CD14-positive monocyte (primary cell): Measurements from ENCODE around the gene ZDHHC3. TPM values are rescaled to one million over a fixed set of nuclear protein-coding genes. Genes with fewer than 3 reads are reported as not detected.

Experiments
- DNase-seq, 3 donors: peaks; one replicate each; pipeline ENCODE4 v3.0.0-alpha.2; 2011 to 2022
- H2AFZ ChIP-seq: 2 replicates; pipeline ENCODE4 v1.6.0; 2012; ENCODE audit warnings: mild to moderate bottlenecking, low read depth, low read length, inconsistent platforms; ENCODE audit not compliant: insufficient read depth, poor library complexity, severe bottlenecking
- H3K27ac ChIP-seq, 2 donors: 1 replicate in 1 of 2; 2 replicates in 1 of 2; pipeline ENCODE4 v1.5.1; 2012 to 2013; ENCODE audit warnings: low read length in 2 of 2, control low read depth in 1 of 2, inconsistent platforms in 1 of 2, low read depth in 1 of 2, mild to moderate bottlenecking in 1 of 2
- H3K27me3 ChIP-seq, 2 donors: one replicate each; pipeline versions ENCODE4 v1.6.0 to v1.6.1; 2011 to 2013; ENCODE audit warnings: low read length in 2 of 2; ENCODE audit not compliant: control insufficient read depth in 2 of 2, insufficient read depth in 2 of 2
- H3K36me3 ChIP-seq, 2 donors: replicated peaks in 1 of 2; 1 replicate in 1 of 2; 2 replicates in 1 of 2; pipeline versions ENCODE4 v1.5.1 to v1.6.1; 2012 to 2013; ENCODE audit warnings: low read length in 2 of 2, control low read depth in 1 of 2, inconsistent platforms in 1 of 2, mild to moderate bottlenecking in 1 of 2; ENCODE audit not compliant: insufficient read depth in 2 of 2, control insufficient read depth in 1 of 2
- H3K4me1 ChIP-seq, 2 donors: 1 replicate in 1 of 2; 2 replicates in 1 of 2; pipeline versions ENCODE4 v1.5.1 to v1.6.1; 2012 to 2013; ENCODE audit warnings: low read length in 2 of 2, control low read depth in 1 of 2, inconsistent platforms in 1 of 2, mild to moderate bottlenecking in 1 of 2, moderate library complexity in 1 of 2; ENCODE audit not compliant: insufficient read depth in 2 of 2, control insufficient read depth in 1 of 2
- H3K4me2 ChIP-seq: replicated peaks from 2 replicates; pipeline ENCODE3; 2012; ENCODE audit warnings: low read length, moderate library complexity, mild to moderate bottlenecking; ENCODE audit not compliant: poor library complexity, severe bottlenecking; ENCODE audit errors: extremely low read depth
- H3K4me3 ChIP-seq, 3 experiments: fragments of 200-600 bp in 1 of 3; sonication (generic) in 1 of 3; replicated peaks in 1 of 3; 1 replicate in 2 of 3; 2 replicates in 1 of 3; pipeline ENCODE4 v1.5.1; 2011 to 2013; ENCODE audit warnings: low read length in 3 of 3, mild to moderate bottlenecking in 3 of 3, control low read depth in 2 of 3, low read depth in 2 of 3, inconsistent platforms in 1 of 3, moderate library complexity in 1 of 3
- H3K79me2 ChIP-seq: 2 replicates; pipeline ENCODE4 v1.6.0; 2012; ENCODE audit warnings: mild to moderate bottlenecking, control low read depth, inconsistent platforms, low read length, moderate library complexity; ENCODE audit not compliant: insufficient read depth
- H3K9ac ChIP-seq: 2 replicates; pipeline ENCODE4 v1.6.0; 2017; ENCODE audit warnings: low read length, mild to moderate bottlenecking; ENCODE audit not compliant: insufficient read depth, poor library complexity, severe bottlenecking
- H3K9me3 ChIP-seq, 2 donors: replicated peaks in 1 of 2; 1 replicate in 1 of 2; 2 replicates in 1 of 2; pipeline versions ENCODE4 v1.5.1 to v1.6.1; 2012 to 2013; ENCODE audit warnings: low read length in 2 of 2, control low read depth in 1 of 2; ENCODE audit not compliant: control insufficient read depth in 1 of 2, insufficient read depth in 1 of 2
- H4K20me1 ChIP-seq: 2 replicates; pipeline ENCODE4 v1.6.0; 2012; ENCODE audit warnings: mild to moderate bottlenecking, low read length, control low read depth, moderate library complexity; ENCODE audit not compliant: insufficient read depth
- H3K27ac Mint-ChIP-seq, 7 donors: one replicate each; pipeline ENCODE4 v1.8.0; 2020; ENCODE audit warnings: mild to moderate bottlenecking in 7 of 7, mixed read lengths in 7 of 7, moderate library complexity in 6 of 7, inconsistent platforms in 2 of 7
- H3K27me3 Mint-ChIP-seq, 3 donors: one replicate each; pipeline ENCODE4 v1.8.0; 2021 to 2022; ENCODE audit warnings: low read depth in 3 of 3, mild to moderate bottlenecking in 3 of 3, mixed read lengths in 3 of 3, moderate library complexity in 3 of 3, inconsistent platforms in 1 of 3
- H3K36me3 Mint-ChIP-seq, 2 donors: one replicate each; pipeline ENCODE4 v1.8.0; 2020; ENCODE audit warnings: mixed read lengths in 2 of 2, inconsistent platforms in 1 of 2, mild to moderate bottlenecking in 1 of 2
- H3K4me1 Mint-ChIP-seq: one replicate; pipeline ENCODE4 v1.8.0; 2020; ENCODE audit warnings: mild to moderate bottlenecking, mixed read lengths
- H3K4me3 Mint-ChIP-seq, 2 donors: one replicate each; pipeline ENCODE4 v1.8.0; 2020; ENCODE audit warnings: mild to moderate bottlenecking in 2 of 2, mixed read lengths in 2 of 2, moderate library complexity in 1 of 2
- H3K9me3 Mint-ChIP-seq, 7 donors: one replicate each; pipeline ENCODE4 v1.8.0; 2020 to 2022; ENCODE audit warnings: mixed read lengths in 7 of 7, mild to moderate bottlenecking in 6 of 7, moderate library complexity in 6 of 7, inconsistent platforms in 2 of 7
- CTCF ChIP-seq: fragments of 200-600 bp; IDR thresholded peaks from one replicate; pipeline ENCODE4 v1.8.0; 2022; ENCODE audit warnings: antibody characterized with exemption, mild to moderate bottlenecking
- WGBS: methylation state at CpG from one replicate; pipeline ENCODE4 v1.1.5; 2013; ENCODE audit warnings: missing lambda C conversion rate; ENCODE audit not compliant: insufficient coverage; 5-methylcytosine and 5-hydroxymethylcytosine counted together
- intact Hi-C, 2 donors: fragments of 100-400 bp; cut with micrococcal nuclease; formaldehyde crosslinking; loops; one replicate each; pipeline versions ENCODE4 v1.15.0 to v1.15.1; 2023
- polyA plus RNA-seq, 3 donors: library from polyadenylated mRNA; depleted of rRNA in 1 of 3; unstranded in 2 of 3; stranded (reverse) in 1 of 3; fragments of 300-500 nt in 2 of 3; fragments of >200 nt in 1 of 3; fragmentation: Illumina TruSeq in 2 of 3; gene quantifications; 1 replicate in 2 of 3; 2 replicates in 1 of 3; pipeline ENCODE4 v1.2.3, GENCODE V29; 2012 to 2021

Gene ZDHHC3
- polyA plus RNA-seq, 3 donors, result 52.1 to 72.6 (median 61.3) TPM

- no peak overlapping the region for H3K4me3 ChIP-seq
- no peaks in the 10 kb centered on the region for H3K4me1 ChIP-seq
- peaks cover 82 to 92% of the 10 kb centered on the region in 2 donors for H3K36me3 Mint-ChIP-seq
- H3K36me3 ChIP-seq, result peaks cover 62 to 98% of the 10 kb centered on the region in 2 donors
- peak overlapping the region in 1 of 7 donors; percentile 51 for H3K27ac Mint-ChIP-seq
- no peak overlapping the region for H2AFZ ChIP-seq
- H3K9me3 Mint-ChIP-seq, result no peaks in the 10 kb centered on the region
- no peak overlapping the region for H3K4me2 ChIP-seq
- no peak overlapping the region for H3K4me3 Mint-ChIP-seq
- WGBS, result 96% methylated on average over 2 of the region's 3 CpGs
- H3K27me3 ChIP-seq, result no peaks in the 10 kb centered on the region
- DNase-seq, result no peak
- TF ChIP-seq CTCF, result no peak
- no peaks in the 10 kb centered on the region for H3K4me1 Mint-ChIP-seq
- intact Hi-C loops, result no loop called here
- H4K20me1 ChIP-seq, result no peaks in the 10 kb centered on the region
- no peaks in the 10 kb centered on the region for H3K9me3 ChIP-seq
- no peaks in the 10 kb centered on the region for H3K79me2 ChIP-seq
- peaks cover 0 to 2% (median 0%) of the 10 kb centered on the region in 3 donors for H3K27me3 Mint-ChIP-seq
- H3K27ac ChIP-seq, result no peak overlapping the region
- H3K9ac ChIP-seq, result no peak overlapping the region
These were observed 52.1 kb downstream of the ZDHHC3 start for GRCh38 chr3:44923632-44924456.

- Histone ChIP-seq H3K36me3 (peaks cover 44 to 93% of the 10 kb centered on the region in 2 donors), H3K9ac (no peak overlapping the region), H3K4me2 (no peak overlapping the region), H3K9me3 (no peaks in the 10 kb centered on the region), H3K79me2 (no peaks in the 10 kb centered on the region), H3K4me3 (no peak overlapping the region), H3K27ac (no peak overlapping the region), H3K4me1 (no peaks in the 10 kb centered on the region), H2AFZ (no peak overlapping the region), H3K27me3 (no peaks in the 10 kb centered on the region), H4K20me1 (no peaks in the 10 kb centered on the region)
- H3K36me3 Mint-ChIP-seq, result peaks cover 73 to 84% of the 10 kb centered on the region in 2 donors
- peaks cover 0 to 2% (median 0%) of the 10 kb centered on the region in 3 donors for H3K27me3 Mint-ChIP-seq
- no peak overlapping the region for H3K4me3 Mint-ChIP-seq
- no peaks in the 10 kb centered on the region for H3K4me1 Mint-ChIP-seq
- intact Hi-C loops, result no loop called here
- no peak for DNase-seq
- H3K9me3 Mint-ChIP-seq, result no peaks in the 10 kb centered on the region
- no peak overlapping the region for H3K27ac Mint-ChIP-seq
- TF ChIP-seq CTCF, result no peak
- 100% methylated on average over 1 of the region's 3 CpGs for WGBS
These were observed 55.9 kb downstream of the ZDHHC3 start for GRCh38 chr3:44920081-44920480.
